T-helper 1 cell treated with Interleukin-12 subunit alpha and Interleukin-12 subunit beta and Interleukin-4 antibody, amounts not matched to agents 30 ng/mL and 1 ng/mL, for 36 hours (primary cell): ENCODE measurements around the gene ZC3H7B. TPM values are rescaled to one million over a fixed set of nuclear protein-coding genes. Genes with fewer than 3 reads are reported as not detected.
"Not testable (repeated sequence)": the region's sequence is repeated elsewhere in the genome, so short reads cannot be mapped to it uniquely, and the experiment has no call there.

Experiments
- intact Hi-C: fragments of 100-400 bp; cut with micrococcal nuclease; formaldehyde crosslinking; loops from one replicate; pipeline ENCODE4 v1.15.1; 2024
- total RNA-seq: library from RNA; stranded (reverse); gene quantifications from 2 replicates; pipeline ENCODE4 v1.2.3, GENCODE V29; 2022

ZC3H7B gene, protein sequence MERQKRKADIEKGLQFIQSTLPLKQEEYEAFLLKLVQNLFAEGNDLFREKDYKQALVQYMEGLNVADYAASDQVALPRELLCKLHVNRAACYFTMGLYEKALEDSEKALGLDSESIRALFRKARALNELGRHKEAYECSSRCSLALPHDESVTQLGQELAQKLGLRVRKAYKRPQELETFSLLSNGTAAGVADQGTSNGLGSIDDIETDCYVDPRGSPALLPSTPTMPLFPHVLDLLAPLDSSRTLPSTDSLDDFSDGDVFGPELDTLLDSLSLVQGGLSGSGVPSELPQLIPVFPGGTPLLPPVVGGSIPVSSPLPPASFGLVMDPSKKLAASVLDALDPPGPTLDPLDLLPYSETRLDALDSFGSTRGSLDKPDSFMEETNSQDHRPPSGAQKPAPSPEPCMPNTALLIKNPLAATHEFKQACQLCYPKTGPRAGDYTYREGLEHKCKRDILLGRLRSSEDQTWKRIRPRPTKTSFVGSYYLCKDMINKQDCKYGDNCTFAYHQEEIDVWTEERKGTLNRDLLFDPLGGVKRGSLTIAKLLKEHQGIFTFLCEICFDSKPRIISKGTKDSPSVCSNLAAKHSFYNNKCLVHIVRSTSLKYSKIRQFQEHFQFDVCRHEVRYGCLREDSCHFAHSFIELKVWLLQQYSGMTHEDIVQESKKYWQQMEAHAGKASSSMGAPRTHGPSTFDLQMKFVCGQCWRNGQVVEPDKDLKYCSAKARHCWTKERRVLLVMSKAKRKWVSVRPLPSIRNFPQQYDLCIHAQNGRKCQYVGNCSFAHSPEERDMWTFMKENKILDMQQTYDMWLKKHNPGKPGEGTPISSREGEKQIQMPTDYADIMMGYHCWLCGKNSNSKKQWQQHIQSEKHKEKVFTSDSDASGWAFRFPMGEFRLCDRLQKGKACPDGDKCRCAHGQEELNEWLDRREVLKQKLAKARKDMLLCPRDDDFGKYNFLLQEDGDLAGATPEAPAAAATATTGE
- 77.1 and 80.4 TPM in 2 replicates for total RNA-seq

GRCh38 chr22:41301085-41302020 is at the start of gene ZC3H7B:
Gene ZC3H7B, plus strand, starts transcription at chr22:41301525. Its CDS starts 19,136 bp downstream, at chr22:41320661.
- intact Hi-C loops, result loop anchor here (1.0 to 5.0 kb wide), 7 partner anchors 15 to 243 kb away; partner anchors contain the start of genes ACO2, EP300, PHF5A and POLR3H

DNA sequence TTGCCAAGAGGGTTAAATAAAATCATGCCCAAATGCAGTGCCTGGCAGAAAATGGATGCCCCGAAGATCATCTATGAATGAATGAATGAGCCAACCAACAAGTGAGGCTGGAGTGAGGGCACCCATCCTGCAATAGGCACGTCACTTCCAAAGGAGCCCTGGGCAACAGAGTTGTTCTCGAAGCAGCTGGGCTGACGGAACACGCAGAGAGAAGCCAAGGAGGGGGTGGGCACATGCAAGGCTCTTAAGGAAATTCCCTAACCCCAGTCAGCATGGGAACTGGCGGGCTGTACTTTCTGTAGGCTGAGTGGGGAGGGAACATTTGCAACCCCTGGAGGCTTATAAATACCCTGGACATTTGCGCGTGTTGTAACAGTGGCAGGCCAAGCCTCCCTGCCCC is 49.0 kb upstream of the ZC3H7B start:
- intact Hi-C loops, result no loop called here

- intact Hi-C loops, result no loop called here
Observed at GRCh38 chr22:41254230-41254629, 47.1 kb upstream of the ZC3H7B start.

DNA sequence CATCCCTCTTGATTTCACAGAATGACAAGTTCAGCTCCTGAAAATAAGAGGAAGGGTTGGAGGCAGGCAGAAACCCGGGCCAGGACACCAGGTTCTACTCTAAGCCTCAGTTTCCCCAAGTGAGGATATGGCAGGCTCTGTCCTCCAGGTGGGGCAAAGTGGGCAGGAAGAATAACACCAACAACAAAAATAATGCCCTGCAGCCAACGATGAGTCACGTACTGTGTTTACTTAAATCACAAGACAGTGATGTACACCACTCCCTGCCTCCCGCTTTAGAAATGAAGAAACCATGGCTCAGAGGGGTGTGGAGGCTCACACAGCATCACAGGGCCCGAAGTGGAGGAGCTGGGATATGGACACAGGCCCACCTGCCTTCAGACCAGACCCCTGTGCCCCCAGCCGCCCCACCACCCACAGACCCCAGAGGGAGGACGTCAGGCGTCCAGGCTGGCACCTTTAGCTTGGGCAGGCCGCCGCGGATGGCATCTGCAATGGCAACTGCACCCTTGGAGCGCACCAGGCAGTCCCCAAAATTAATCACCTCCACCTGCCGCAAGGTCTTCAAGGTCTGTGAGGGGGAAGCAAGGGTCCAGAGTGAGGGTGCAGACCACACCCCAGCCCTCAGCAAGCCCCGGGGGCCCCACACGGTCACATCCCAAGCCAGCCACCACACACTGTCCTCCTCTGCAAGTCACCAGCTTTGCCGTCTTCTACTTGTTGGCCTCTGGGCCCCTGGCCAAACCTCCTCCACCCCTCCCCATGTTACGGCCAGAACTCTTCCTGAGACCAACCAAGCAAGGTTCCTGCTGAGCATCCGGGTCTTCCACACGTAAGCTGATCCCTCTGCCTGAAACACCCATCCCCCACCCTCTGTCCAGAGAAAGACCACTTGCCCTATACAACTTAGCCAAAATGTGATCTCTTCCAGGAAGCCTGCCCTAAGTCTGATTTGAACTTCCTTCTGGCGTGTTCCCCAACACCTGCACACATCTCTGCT is 44.8 kb upstream of the ZC3H7B start:
- intact Hi-C loops, result no loop called here

- intact Hi-C loops, result no loop called here
Observed at GRCh38 chr22:41257696-41258095, 43.6 kb upstream of the ZC3H7B start.

DNA sequence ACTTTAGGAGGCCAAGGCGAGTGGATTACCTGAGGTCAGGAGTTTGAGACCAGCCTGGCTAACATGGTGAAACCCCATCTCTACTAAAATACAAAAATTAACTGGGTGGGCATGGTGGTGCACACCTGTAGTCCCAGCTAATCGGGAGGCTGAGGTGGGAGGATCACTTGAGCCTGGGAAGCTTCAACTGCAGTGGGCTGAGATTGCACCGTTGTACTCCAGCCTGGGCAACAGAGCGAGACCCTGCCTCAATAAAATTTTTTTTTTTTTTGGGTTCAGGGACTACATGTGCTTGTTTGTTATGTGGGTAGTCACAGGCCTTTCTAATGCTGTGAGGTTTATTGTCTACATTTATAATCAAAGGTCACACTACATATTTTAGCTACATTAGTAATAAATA is 41.6 kb upstream of the ZC3H7B start:
- intact Hi-C loops, result not testable (repeated sequence)

GRCh38 chr22:41260871-41261270 is 40.5 kb upstream of the ZC3H7B start:
- intact Hi-C loops, result no loop called here

DNA sequence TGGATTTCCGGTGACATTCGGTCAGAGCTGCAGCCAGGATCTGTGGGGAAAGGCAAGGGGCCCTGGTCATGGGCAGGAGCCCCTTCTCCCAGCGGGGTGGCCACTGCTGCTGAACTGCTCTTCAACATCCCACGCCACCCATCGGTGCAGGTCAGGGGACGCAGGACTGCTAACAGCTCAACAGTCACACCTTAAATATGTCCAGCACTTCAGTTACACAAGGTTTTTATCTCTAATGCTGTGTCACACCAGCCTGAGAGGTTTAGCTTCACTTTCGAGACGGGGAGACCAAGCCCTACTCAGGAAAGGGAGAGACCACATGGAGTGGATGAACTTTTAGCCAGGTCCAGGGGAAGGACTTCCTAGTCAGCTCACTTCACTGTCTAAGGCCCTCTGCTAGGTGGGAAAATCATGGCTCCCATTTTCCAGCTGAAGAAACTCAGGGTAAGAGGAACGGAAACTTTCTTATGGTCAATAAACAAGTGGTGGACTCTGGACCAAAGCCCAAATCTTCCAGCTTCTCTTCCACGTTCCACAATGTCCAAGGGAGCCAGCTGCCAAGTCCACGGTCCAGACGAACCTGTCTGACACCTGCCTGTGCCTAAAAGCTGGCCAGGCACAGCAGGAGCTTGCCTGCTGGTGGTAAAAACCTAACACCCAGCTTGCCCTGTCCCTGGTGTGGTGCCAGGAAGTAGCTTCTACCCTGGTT is 39.6 kb upstream of the ZC3H7B start:
- intact Hi-C loops, result no loop called here

DNA sequence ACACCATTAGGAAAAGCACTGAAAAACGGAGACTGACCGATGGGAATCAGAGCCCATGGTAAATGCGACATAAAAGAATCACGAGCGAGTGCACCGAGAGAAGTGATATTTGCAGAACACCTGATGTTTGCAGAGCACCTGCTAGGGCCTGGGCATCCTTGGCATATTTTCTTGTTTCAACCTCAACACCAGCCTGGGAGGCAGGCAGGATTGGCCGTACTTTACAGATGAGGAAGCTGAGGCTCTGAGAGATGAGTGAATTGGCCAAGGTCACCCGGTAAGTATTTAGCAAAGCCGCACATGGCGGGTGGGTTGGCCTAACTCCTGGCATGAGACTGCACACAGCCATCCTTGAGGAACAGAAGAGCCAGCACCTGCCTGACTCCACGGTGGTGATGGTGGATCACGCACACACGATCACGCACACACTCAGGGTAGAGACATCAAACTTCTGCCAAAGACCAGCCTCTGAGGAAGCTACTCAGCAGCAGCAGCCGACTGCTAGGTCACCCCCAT is 39.0 kb upstream of the ZC3H7B start:
- intact Hi-C loops, result no loop called here

DNA sequence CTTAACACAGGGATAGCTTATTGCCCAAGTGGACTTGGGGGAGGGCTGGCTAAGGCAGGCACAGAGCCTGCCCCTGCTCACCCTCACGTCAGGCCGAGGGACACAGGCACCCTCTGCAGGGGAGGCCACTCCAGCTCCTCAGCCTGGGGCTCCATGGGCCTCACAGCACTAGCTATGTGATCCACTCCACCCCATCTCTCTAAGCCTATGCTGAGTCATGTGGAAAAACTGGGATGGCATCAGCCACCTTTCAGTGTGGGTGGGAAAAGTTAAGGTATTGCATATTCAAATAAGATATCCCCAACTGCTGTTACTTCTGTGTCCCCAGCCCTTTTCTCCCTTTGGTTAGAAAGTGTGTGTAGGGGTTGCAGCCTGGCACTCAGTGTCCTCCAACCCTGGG is 37.6 kb upstream of the ZC3H7B start:
- intact Hi-C loops, result no loop called here

- intact Hi-C loops, result no loop called here
Observed at GRCh38 chr22:41264408-41264941, 36.9 kb upstream of the ZC3H7B start.

DNA sequence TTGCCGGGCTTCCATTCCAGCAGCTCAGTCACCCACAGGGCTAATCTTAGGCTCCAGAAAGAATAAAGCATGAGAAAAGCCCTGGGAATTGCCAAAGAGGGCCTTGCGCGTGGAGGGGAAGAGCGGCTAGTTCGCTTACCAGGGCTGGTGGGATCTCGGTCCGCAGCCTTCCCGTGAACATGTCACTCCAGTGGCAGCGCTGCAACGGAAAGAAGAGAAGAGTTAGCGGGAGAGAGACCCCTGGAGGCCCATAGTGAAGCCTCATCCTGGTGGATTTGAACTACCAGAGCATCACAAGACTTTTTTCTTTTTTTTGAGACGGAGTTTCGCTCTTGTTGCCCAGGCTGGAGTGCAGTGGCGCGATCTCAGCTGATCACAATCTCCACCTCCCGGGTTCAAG is 33.4 kb upstream of the ZC3H7B start:
- intact Hi-C loops, result no loop called here

GRCh38 chr22:41271787-41272186 is 29.5 kb upstream of the ZC3H7B start:
- intact Hi-C loops, result no loop called here

- intact Hi-C loops, result no loop called here
Observed at GRCh38 chr22:41273128-41273527, 28.2 kb upstream of the ZC3H7B start.

GRCh38 chr22:41274856-41275255 is 26.5 kb upstream of the ZC3H7B start:
- intact Hi-C loops, result no loop called here

GRCh38 chr22:41280065-41280464 is 21.3 kb upstream of the ZC3H7B start:
- intact Hi-C loops, result no loop called here

DNA sequence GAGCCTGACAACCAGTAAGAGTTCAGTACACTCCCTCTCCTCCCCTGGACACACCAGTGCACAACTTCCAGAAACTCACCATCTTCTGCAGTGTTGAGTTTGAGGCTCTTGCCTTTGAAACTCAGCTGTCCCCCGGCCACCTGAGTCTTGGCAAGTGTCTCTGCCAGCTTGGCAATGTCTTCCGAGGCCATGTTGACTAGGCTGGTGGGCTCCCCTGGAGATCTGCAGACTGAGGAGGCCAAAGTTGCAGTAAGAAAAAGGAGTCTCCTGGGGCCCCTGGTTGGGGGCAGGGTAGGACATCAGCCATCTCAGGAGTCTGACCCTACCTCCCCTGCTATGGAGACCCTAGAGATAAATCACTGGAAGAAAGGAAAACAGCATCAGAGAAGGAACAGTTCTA is 20.5 kb upstream of the ZC3H7B start:
- intact Hi-C loops, result no loop called here

GRCh38 chr22:41284465-41284864 is 16.9 kb upstream of the ZC3H7B start:
- intact Hi-C loops, result loop anchor here (2.0 kb wide), 1 partner anchor 260 kb away; the partner anchor contains the start of gene POLR3H
